Measurements from ENCODE around the gene NOC4L.

NOC4L gene

GRCh38 chr12:132182711-132183365 is 38.6 kb downstream of the NOC4L start:
- Mint-ChIP-seq H3K27ac (no peak overlapping the region), H3K36me3 (ENCODE audit: low read depth) (no peaks in the 10 kb centered on the region), H3K4me3 (no peak overlapping the region), H3K27me3 (ENCODE audit: low read depth, poor library complexity) (peaks cover 68% of the 10 kb centered on the region), H3K9me3 (no peaks in the 10 kb centered on the region), H3K4me1 (peaks cover 37% of the 10 kb centered on the region)
- DNase-seq: no peak
- TF ChIP-seq, protein P1, sequence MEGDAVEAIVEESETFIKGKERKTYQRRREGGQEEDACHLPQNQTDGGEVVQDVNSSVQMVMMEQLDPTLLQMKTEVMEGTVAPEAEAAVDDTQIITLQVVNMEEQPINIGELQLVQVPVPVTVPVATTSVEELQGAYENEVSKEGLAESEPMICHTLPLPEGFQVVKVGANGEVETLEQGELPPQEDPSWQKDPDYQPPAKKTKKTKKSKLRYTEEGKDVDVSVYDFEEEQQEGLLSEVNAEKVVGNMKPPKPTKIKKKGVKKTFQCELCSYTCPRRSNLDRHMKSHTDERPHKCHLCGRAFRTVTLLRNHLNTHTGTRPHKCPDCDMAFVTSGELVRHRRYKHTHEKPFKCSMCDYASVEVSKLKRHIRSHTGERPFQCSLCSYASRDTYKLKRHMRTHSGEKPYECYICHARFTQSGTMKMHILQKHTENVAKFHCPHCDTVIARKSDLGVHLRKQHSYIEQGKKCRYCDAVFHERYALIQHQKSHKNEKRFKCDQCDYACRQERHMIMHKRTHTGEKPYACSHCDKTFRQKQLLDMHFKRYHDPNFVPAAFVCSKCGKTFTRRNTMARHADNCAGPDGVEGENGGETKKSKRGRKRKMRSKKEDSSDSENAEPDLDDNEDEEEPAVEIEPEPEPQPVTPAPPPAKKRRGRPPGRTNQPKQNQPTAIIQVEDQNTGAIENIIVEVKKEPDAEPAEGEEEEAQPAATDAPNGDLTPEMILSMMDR (IDR thresholded peaks at IDR 0.05): no peak

DNA sequence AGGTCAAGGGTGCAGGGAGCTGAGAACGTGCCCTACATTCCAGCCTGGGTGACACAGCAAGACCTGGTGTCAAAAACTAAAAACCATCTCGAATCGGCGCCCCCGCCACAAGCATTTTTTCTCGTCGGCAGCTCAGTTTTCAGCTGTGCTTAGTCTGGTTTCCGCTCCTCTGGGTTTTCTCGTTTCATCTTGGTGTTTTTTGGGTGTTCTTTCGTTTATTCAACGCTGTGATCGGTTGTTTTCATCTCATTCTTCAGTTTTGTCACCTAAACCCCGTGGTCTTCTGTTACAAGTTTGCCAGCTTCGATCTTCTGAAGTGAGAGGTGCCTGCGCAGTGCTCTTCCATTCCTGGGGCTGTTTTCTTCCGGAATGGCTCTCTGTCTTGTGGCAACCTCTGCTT is 41.4 kb downstream of the NOC4L start:
- peaks cover 80% of the 10 kb centered on the region for H3K27me3 Mint-ChIP-seq (ENCODE audit: low read depth, poor library complexity)
- TF ChIP-seq, protein P1 (IDR thresholded peaks at IDR 0.05): no peak
- DNase-seq: no peak
- H3K36me3 Mint-ChIP-seq (ENCODE audit: low read depth): no peaks in the 10 kb centered on the region
- H3K4me3 Mint-ChIP-seq: no peak overlapping the region
- no peaks in the 10 kb centered on the region for H3K9me3 Mint-ChIP-seq
- H3K4me1 Mint-ChIP-seq: peaks cover 31% of the 10 kb centered on the region
- no peak overlapping the region for H3K27ac Mint-ChIP-seq

DNA sequence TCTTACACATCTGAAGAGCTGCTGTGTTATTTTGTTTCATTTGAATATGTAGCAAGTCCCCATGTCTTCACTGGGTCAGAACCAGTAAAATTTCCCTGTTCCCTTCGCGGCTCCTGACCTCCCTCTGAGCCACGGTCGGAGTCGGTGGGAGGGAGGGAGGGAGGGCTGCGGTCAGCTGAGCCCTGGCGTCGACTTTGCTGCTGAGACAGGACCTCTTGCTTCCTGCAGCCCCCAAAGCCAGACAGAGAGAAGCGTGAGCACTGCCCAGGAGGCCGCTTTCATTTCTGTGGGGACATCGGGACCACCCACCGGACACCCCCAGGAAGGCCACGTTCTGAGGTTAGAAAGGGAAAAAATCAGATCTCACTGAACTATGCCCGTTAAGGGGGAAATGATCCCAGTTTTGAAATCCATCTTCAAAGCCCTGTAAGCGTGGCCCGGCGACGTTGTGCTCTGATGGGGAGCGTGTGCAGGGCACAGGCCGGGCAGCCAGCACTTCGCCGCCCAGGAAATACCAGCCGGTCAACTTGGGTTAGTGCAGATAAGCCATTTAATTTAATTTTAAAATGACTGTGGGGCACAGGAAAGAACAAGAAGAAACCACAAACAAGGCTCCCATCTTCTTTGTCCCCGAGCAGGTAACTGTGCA is 42.1 kb downstream of the NOC4L start:
- H3K4me1 Mint-ChIP-seq: peaks cover 37% of the 10 kb centered on the region
- no peak overlapping the region for H3K27ac Mint-ChIP-seq
- TF ChIP-seq, protein P1 (IDR thresholded peaks at IDR 0.05): no peak
- no peak overlapping the region for H3K4me3 Mint-ChIP-seq
- DNase-seq: no peak
- H3K9me3 Mint-ChIP-seq: no peaks in the 10 kb centered on the region
- peaks cover 82% of the 10 kb centered on the region for H3K27me3 Mint-ChIP-seq (ENCODE audit: low read depth, poor library complexity)
- no peaks in the 10 kb centered on the region for H3K36me3 Mint-ChIP-seq (ENCODE audit: low read depth)

GRCh38 chr12:132186857-132187620 is 42.8 kb downstream of the NOC4L start:
- H3K4me1 Mint-ChIP-seq: peaks cover 42% of the 10 kb centered on the region
- no peak overlapping the region for H3K4me3 Mint-ChIP-seq
- H3K36me3 Mint-ChIP-seq (ENCODE audit: low read depth): no peaks in the 10 kb centered on the region
- peaks cover 86% of the 10 kb centered on the region for H3K27me3 Mint-ChIP-seq (ENCODE audit: low read depth, poor library complexity)
- no peak overlapping the region for H3K27ac Mint-ChIP-seq
- TF ChIP-seq, protein P1 (IDR thresholded peaks at IDR 0.05): no peak
- DNase-seq: no peak
- H3K9me3 Mint-ChIP-seq: no peaks in the 10 kb centered on the region

DNA sequence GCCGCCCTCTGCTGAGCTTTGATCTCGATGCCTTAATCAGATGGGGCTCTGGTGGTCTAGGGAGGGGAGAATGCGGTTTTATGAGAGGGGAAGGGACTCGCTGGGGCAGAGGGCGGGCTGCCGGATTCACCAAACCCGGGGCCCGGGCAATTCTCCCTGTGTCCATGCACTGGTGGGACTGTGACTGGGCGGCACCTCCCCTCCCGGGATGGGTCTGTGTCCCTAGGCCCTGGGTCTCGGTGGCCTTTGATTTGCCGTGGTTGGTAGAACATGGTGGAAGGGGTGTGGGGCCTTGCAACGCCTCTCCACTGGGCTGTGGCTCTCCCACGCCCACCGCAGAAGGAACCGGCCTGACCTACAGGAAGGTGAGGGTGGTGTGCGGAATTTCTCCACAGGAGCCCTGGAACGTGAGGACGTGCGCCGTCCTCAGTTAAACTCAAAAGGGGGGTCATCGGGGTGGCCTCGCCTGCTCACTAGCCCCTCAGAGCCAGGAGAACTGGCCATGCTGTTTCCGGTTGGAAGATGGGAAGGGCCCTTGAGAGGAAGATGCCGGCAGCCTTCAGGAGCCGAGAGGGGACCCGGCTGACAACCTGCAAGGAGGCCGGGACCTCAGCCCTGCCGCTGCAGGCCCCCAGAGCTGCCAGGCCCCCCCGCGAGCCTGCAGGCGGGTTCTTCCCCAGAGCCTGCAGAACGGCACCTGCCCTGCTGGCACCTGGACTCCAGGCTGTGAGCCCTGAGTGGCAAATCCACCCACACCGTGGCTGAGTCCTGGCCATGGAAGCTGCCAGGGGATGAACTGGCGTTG is 43.6 kb downstream of the NOC4L start:
- no peak overlapping the region for H3K4me3 Mint-ChIP-seq
- peaks cover 42% of the 10 kb centered on the region for H3K4me1 Mint-ChIP-seq
- H3K27me3 Mint-ChIP-seq (ENCODE audit: low read depth, poor library complexity): peaks cover 86% of the 10 kb centered on the region
- H3K9me3 Mint-ChIP-seq: no peaks in the 10 kb centered on the region
- TF ChIP-seq, protein P1 (IDR thresholded peaks at IDR 0.05): no peak
- no peak for DNase-seq
- no peak overlapping the region for H3K27ac Mint-ChIP-seq
- no peaks in the 10 kb centered on the region for H3K36me3 Mint-ChIP-seq (ENCODE audit: low read depth)
